Effector CD8-positive, alpha-beta T cell (primary cell): ENCODE data around the gene NEDD9.

Experiments
- DNase-seq: peaks from one replicate; lab custom pipeline; 2025; lab: John Stamatoyannopoulos, UW

The NEDD9 gene

GRCh38 chr6:11201015-11201414, 31.5 kb downstream of the NEDD9 start:
- no peak for DNase-seq

DNA sequence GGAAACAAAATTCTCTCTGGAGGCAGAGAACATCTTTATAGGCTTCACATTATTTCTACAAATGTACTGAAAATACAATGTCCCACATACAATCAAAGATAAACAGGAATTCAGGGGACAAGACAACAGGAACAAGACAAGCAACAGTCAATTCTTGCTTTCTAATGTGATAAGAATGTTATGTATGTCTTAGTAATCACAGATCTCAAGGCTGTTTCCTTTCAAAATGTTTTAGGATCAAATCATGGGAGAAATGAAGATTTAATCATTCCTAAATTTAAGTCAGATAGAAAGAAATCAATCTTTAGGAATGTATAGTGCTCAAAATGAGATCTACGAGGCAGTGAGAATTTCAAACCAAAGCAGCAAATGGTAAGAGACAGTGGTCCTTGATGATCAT, 32.1 kb downstream of the NEDD9 start:
- no peak for DNase-seq

DNA sequence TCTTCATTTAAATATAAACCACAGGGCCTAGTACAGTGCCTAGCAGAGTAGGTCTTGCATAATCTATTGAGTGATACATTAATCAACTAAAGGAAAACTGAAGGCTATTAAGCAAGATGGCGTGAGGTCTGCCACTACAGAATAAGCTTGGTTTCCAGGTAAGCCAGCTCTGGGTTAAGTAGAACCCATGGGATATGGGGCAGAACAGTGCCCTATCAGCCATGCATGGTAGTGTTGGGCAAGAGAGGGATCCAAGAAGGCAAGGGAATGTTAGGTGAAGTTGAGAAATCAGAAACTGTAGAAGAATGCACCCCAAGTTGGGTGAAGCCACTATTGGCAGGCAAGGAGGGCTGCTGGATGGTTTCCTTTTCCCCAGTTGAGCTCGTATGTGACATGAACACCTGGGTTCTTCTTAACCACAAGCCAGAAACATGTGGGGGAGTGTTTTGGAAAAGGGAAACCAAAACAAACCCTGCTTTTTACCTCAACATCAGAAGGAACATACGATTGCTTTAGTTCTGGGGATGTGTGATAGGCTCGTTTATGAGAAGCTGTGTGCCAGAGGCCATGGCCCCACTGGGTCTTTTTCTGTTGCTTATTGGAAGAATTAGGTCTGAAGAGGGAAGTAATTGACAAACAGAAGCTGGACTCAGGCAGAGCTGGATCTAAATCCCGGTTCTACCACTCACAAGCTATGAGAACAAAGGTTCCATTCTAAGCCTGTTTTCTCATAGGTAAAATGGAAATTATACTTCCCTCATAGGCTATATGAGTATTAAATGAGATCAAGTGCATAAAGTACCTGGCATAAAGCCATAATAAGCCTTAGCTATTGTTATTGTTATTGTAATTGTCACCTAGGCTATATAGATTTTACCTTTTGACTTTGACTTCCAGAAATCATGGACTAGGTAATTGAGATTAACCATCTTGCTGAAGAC, 33.5 kb downstream of the NEDD9 start:
- DNase-seq: no peak

DNA sequence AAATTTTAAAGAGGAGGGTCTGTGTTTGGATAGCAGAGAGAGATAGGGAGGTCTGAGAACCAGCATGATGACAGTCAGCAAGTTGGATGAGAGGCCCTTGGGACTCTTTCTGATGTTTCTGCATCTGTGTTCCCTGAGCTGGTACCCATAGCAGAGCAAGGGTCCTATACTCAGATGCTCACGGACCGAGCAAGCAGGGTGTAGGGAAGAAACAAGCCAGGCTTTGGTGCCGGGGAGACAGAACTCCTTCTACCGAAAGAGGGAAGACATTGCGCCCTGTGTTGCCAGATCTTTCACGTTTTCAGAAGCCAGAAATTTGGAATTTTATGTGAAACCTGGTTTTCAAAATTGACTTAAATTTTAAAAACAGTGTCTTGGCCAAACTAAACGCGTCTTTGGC, 34.6 kb downstream of the NEDD9 start:
- no peak for DNase-seq

GRCh38 chr6:11197175-11197536, 35.3 kb downstream of the NEDD9 start:
- DNase-seq: no peak

- DNase-seq: no peak
Observed at GRCh38 chr6:11196511-11197174, 35.8 kb downstream of the NEDD9 start.

DNA sequence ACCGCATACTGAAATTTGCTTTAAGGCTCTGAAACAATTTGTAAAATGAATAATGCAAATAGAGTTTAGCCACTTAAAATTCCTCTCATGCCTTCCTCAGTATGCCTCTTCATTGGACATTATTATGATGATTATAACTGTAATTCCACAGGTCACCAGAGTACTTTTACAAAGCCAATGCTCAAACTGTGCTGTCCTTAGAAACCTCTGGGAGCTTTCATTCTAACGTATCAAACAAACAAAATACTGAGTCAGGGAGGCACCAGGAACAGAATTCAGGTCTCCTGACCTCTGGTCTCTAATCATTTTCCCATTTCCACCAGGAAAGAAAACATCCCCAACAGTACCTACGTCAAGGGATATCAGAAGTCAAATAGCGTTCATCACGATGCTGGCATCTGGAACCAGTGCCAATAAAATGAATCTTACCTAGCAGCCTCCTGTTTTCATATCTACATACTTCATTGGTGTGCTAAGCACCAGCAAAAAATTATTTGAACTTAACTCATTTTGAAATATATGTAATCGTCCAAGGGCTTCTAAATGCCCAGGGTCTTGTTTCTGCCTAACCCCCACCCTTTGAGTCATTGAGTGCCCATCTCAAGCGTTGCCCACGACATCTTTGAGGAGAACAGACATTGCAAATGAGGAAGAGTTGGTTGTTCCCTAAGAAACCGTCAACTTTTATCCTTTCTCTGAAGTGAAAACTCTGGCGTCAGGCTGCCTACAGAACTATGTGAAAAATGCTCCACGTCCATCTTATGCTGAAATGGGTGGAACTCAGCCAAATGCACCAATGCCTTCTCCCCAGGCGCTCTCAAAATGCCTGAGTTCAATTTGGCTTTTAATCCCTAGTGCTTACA, 37.9 kb downstream of the NEDD9 start:
- no peak for DNase-seq

GRCh38 chr6:11193434-11193833, 39.0 kb downstream of the NEDD9 start:
- DNase-seq: no peak

DNA sequence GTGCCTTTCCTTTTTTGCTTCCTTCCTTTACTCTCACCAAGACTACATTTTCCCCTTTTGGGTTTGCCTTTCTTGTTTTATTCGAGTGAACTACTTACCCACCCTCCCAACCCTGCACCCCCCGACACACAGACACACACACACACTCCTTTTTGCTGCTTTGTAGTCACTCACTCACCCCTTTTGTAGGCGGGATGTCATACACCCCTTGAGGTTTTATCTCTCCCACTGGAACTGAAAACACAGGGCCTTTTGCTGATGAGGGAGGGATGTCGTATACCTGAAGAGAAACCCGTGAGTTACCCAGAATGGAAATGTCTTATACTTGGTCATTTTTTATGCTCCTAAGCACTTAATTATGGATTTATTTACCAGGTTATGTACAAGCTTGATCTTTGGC, 40.3 kb downstream of the NEDD9 start:
- no peak for DNase-seq

GRCh38 chr6:11190625-11191245, 41.7 kb downstream of the NEDD9 start:
- DNase-seq: no peak

- DNase-seq: no peak
Observed at GRCh38 chr6:11189865-11190624, 42.4 kb downstream of the NEDD9 start.

DNA sequence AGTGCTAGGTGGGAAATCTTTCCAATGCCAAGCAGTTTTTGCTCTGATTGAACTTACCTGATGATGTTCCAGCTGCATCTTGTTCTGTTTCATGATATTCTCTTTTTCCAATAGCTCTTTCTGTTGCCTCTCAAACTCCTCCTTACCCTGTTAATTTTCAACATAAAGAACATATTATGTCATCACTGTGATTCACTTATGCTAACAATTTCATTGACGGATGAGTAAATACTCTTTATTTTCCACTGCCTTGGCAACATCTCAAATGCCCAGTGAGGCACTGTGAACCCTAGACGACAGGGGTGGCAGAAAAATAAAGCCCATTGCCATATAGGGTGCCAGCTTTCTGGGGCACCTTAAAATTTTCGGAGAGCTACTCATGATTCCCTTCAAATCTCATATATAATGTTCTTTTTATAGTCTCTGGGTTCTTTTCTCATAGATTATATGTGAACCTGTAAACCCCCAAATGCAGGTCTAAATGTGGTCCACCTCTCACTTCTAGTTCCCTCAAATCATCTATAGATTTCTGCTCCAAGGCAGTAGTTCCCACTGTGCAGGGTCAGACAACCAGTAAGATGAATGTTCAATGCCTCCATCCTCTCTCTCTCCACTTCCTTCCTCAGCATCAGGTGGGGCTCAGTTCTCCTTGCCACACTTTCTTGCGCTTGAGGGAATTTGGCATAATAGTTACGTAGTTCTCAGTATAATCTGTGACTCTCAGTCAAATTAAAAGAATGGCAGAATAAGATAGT, 44.1 kb downstream of the NEDD9 start:
- DNase-seq: no peak

GRCh38 chr6:11187301-11187700, 45.2 kb downstream of the NEDD9 start:
- no peak for DNase-seq

DNA sequence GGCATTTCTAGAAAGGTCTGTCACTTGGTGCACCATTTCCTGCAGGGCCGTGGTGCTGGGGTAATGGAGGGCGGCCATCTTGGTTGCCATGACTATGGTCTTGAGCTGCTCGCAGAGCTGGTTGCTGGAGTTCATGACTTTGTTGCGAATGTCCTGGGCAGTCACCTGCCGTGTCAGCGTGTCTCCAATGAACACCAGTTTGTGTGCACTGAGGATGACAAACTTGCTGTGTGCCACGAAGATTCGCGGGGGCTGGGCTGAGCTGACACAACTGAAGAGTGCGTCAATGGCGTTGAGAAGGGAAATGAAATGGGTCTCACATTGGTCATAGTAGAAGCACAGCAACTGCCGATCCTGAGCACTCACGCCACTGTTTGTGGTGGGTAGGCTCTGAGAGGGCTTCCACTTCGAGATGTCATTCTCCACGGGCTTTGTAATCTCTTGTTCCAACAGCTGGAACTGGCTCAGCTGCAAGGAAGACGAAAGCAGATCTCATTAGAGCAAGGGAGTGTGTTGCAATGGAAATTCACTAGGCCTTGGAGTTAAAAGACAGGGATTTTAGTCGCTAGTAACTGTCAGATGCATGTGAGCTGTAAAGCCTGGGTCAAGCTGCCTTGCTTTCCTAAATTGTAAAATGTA, 47.1 kb downstream of the NEDD9 start:
- DNase-seq: no peak

DNA sequence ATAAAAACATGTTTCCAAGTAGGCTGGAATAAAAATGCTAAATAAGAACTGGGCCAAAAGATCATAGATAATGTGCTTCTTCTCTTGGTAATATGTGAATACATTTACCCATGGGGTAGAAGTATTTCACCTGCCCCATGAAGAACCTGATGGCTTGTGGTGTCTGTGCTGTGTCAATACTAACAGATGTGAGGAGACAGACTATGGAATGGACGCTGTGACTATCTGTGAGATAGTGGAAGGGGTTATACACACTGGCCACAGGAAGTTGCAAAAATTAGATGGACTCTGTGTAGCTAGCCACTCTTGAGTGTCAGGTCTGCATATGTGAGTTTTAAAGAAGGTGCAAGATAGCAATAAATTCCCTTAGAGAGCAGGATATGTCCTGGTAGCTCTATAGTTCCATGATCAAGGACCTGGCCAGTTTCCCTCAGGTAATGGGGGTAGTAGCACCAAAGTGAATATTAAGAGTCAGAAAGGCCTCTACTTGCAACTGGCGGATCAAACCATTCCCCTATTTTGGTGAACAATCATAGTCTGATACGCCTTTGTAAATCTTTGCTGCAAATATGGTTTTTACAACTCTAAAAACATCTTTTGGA, 48.6 kb downstream of the NEDD9 start:
- DNase-seq: no peak

- DNase-seq: no peak
Observed at GRCh38 chr6:11181478-11182136, 50.9 kb downstream of the NEDD9 start.

DNA sequence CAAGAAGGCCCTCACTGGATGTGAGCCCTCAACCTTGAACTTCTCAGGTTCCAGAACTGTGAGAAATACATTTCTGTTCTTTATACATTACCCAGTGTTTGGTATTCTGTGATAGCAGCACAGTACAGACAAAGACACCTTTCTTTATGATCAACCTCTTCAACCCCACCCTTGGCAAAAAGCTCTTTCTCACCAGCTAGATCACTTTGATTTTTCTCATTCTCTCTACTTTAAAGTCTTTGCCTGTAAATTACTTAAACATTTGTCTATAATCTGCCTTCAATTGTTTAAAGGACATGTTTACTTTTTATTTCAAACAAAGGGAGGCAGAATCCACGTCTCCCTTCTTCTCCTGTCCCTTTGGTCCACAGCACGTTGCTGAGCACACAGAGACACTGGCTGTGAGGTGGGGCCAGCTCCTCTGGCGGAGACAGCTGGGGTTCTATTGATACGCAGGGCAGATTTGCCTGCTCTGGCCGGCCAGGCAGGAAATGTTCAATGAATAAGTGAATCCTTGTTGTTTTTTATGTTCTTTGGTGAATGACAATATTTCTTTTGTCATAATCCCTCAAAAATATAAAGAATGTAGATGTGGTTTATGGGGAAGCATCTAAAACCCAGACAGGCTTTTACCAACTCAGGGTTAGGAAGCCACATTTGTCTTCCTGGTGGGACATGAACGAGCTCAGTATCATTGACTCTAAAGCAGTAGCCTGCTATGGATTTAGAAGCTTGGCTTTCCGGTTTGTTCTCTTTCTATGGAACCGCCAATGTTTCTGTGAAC, 52.9 kb downstream of the NEDD9 start:
- DNase-seq: no peak

GRCh38 chr6:11179088-11179418, 53.4 kb downstream of the NEDD9 start:
- DNase-seq: no peak
